GM23248 (cell line): ENCODE data around the gene GARNL3. TPM values are rescaled to one million over a fixed set of nuclear protein-coding genes. Genes with fewer than 3 reads are reported as not detected.

Experiments
- DNase-seq: peaks from one replicate; pipeline ENCODE4 v3.0.0-alpha.2; 2015
- H2AFZ ChIP-seq: fragments of 200-600 bp; sonication (generic); 2 replicates; pipeline ENCODE4 v1.6.1; 2016; ENCODE audit warnings: antibody characterized with exemption
- H3F3A ChIP-seq: fragments of 200-600 bp; sonication (generic); 2 replicates; pipeline ENCODE4 v1.6.1; 2016; ENCODE audit warnings: mild to moderate bottlenecking, antibody characterized with exemption, mixed run types; ENCODE audit not compliant: insufficient read depth
- H3K27ac ChIP-seq: fragments of 200-600 bp; sonication (generic); 2 replicates; pipeline ENCODE4 v1.5.1; 2016; ENCODE audit warnings: mild to moderate bottlenecking
- H3K27me3 ChIP-seq: fragments of 200-600 bp; sonication (generic); replicated peaks from 2 replicates; pipeline ENCODE4 v1.6.1; 2016; ENCODE audit warnings: mild to moderate bottlenecking; ENCODE audit not compliant: insufficient read depth
- H3K36me3 ChIP-seq: fragments of 200-600 bp; sonication (generic); 2 replicates; pipeline ENCODE4 v1.6.1; 2016; ENCODE audit warnings: low read depth, mild to moderate bottlenecking
- H3K4me1 ChIP-seq: fragments of 200-600 bp; sonication (generic); 2 replicates; pipeline ENCODE4 v1.6.1; 2016; ENCODE audit warnings: mild to moderate bottlenecking; ENCODE audit not compliant: insufficient read depth
- H3K4me2 ChIP-seq: fragments of 200-600 bp; sonication (generic); one replicate; pipeline ENCODE4 v1.6.1; 2016; ENCODE audit warnings: mild to moderate bottlenecking; ENCODE audit not compliant: unreplicated experiment
- H3K4me3 ChIP-seq: fragments of 200-600 bp; sonication (generic); 2 replicates; pipeline ENCODE4 v1.5.1; 2016; ENCODE audit warnings: mild to moderate bottlenecking
- H3K79me2 ChIP-seq: fragments of 200-600 bp; sonication (generic); 2 replicates; pipeline ENCODE4 v1.6.1; 2016; ENCODE audit warnings: mild to moderate bottlenecking; ENCODE audit not compliant: insufficient read depth
- H3K9ac ChIP-seq: fragments of 200-600 bp; sonication (generic); 2 replicates; pipeline ENCODE4 v1.6.1; 2016; ENCODE audit warnings: mild to moderate bottlenecking
- H3K9me2 ChIP-seq: fragments of 200-600 bp; sonication (generic); 2 replicates; pipeline ENCODE4 v1.6.1; 2016; ENCODE audit warnings: mixed run types, mild to moderate bottlenecking, moderate library complexity; ENCODE audit not compliant: insufficient read depth
- H3K9me3 ChIP-seq: fragments of 200-600 bp; sonication (generic); one replicate; pipeline ENCODE4 v1.6.1; 2017; ENCODE audit warnings: low read depth
- H4K20me1 ChIP-seq: fragments of 200-600 bp; sonication (generic); 2 replicates; pipeline ENCODE4 v1.6.0; 2016; ENCODE audit not compliant: insufficient read depth
- EZH2 ChIP-seq: fragments of 200-600 bp; sonication (generic); IDR thresholded peaks from 2 replicates; pipeline ENCODE4 v1.6.1; 2018; ENCODE audit warnings: antibody characterized with exemption, mild to moderate bottlenecking; ENCODE audit not compliant: insufficient read depth, poor library complexity, severe bottlenecking
- EZH2phosphoT487 ChIP-seq: fragments of 200-600 bp; sonication (generic); IDR thresholded peaks from 2 replicates; pipeline ENCODE4 v1.6.1; 2018; ENCODE audit warnings: antibody characterized with exemption, moderate library complexity, mild to moderate bottlenecking, low read depth; ENCODE audit not compliant: insufficient read depth
- WGBS, 2 experiments: methylation state at CpG; one replicate each; pipeline ENCODE4 v1.1.6; 2015 to 2017; ENCODE audit warnings: low lambda C conversion rate in 2 of 2, low coverage in 1 of 2; ENCODE audit errors: missing lambda C conversion rate in 2 of 2; 5-methylcytosine and 5-hydroxymethylcytosine counted together
- in situ Hi-C: fragments of 300-500 bp; cut with MboI; formaldehyde crosslinking; loops from 2 replicates; pipeline ENCODE4 v1.15.0; 2020
- polyA plus RNA-seq: library from polyadenylated mRNA; unstranded; fragments of >200 nt; fragmentation: Nextera tagmentation; extraction: Ambion mirVana; gene quantifications from 2 replicates; pipeline ENCODE4 v1.2.1, GENCODE V29; 2016
- total RNA-seq: library from RNA; depleted of rRNA; stranded (reverse); fragments of >200 nt; shearing (Covaris generic); gene quantifications from 2 replicates; pipeline ENCODE4 v1.2.3, GENCODE V29; 2014

The GARNL3 gene
- total and polyA plus RNA-seq, 2 experiments from 2014 or later = 0.43 to 1.3 TPM

- H3K36me3 ChIP-seq = no peaks in the 10 kb centered on the region
- H3K79me2 ChIP-seq = no peaks in the 10 kb centered on the region
- no peaks in the 10 kb centered on the region for H3K9me2 ChIP-seq
- WGBS, 2 experiments = 62% methylated on average over 15 of the region's 15 CpGs
- no peaks in the 10 kb centered on the region for H4K20me1 ChIP-seq
- no peak overlapping the region for H3K4me2 ChIP-seq
- DNase-seq = no peak
- peaks cover 33% of the 10 kb centered on the region for H3K27me3 ChIP-seq
- no peaks in the 10 kb centered on the region for H3K9me3 ChIP-seq
- H3K4me1 ChIP-seq = no peaks in the 10 kb centered on the region
- no peak overlapping the region for H3K4me3 ChIP-seq
- no peak overlapping the region for H3K27ac ChIP-seq
- no peaks in the 10 kb centered on the region for H3F3A ChIP-seq
- no peak for TF ChIP-seq EZH2
- in situ Hi-C loops = no loop called here
- no peak overlapping the region for H2AFZ ChIP-seq
- no peak overlapping the region for H3K9ac ChIP-seq
Observed at GRCh38 chr9:127222388-127223095, 42.0 kb upstream of the GARNL3 start.

GRCh38 chr9:127223266-127223665 lies 41.3 kb upstream of the GARNL3 start:
- Histone ChIP-seq H2AFZ (no peak overlapping the region), H3K9me2 (no peaks in the 10 kb centered on the region), H3K4me1 (no peaks in the 10 kb centered on the region), H3K27ac (no peak overlapping the region), H3F3A (no peaks in the 10 kb centered on the region), H3K4me2 (no peak overlapping the region), H4K20me1 (no peaks in the 10 kb centered on the region), H3K36me3 (no peaks in the 10 kb centered on the region), H3K27me3 (peaks cover 33% of the 10 kb centered on the region), H3K79me2 (no peaks in the 10 kb centered on the region), H3K4me3 (no peak overlapping the region), H3K9ac (no peak overlapping the region), H3K9me3 (no peaks in the 10 kb centered on the region)
- in situ Hi-C loops = no loop called here
- no peak for DNase-seq
- TF ChIP-seq EZH2 = no peak
- TF ChIP-seq EZH2phosphoT487 = no peak
- WGBS, 2 experiments = 30 to 35% methylated on average over 4 of the region's 4 CpGs

DNA sequence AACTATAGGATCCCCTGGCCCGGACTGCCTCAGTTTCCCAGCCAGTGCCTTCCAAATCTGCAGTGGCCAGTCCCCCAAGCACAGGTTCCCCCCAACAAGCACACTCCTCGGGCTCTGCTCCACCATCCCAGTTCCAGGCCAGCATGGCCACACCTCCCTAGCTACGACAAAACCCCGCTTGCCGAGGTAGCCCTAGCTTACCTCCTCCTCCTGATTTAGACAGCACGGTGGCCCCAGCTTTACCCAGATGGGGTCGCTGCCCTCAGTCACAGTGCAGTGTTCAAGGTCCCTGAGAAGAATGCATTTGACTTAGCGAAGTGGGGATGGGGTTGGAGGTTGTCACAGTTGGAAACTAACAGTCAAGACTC lies 40.8 kb upstream of the GARNL3 start:
- H3K27ac ChIP-seq = no peak overlapping the region
- 23 to 31% methylated on average over 7 to 8 of the region's 8 CpGs for WGBS, 2 experiments
- H2AFZ ChIP-seq = no peak overlapping the region
- no peaks in the 10 kb centered on the region for H3K9me2 ChIP-seq
- H3K9me3 ChIP-seq = no peaks in the 10 kb centered on the region
- no peaks in the 10 kb centered on the region for H3K4me1 ChIP-seq
- H3K4me3 ChIP-seq = peak overlapping the region; percentile 61; the same call in 1 of the 2 replicates
- DNase-seq = no peak
- H3K79me2 ChIP-seq = no peaks in the 10 kb centered on the region
- no peaks in the 10 kb centered on the region for H4K20me1 ChIP-seq
- in situ Hi-C loops = no loop called here
- H3K4me2 ChIP-seq = no peak overlapping the region
- H3F3A ChIP-seq = no peaks in the 10 kb centered on the region
- H3K36me3 ChIP-seq = no peaks in the 10 kb centered on the region
- H3K9ac ChIP-seq = no peak overlapping the region
- H3K27me3 ChIP-seq = peaks cover 33% of the 10 kb centered on the region
- TF ChIP-seq EZH2 (no peak), EZH2phosphoT487 (no peak)

DNA sequence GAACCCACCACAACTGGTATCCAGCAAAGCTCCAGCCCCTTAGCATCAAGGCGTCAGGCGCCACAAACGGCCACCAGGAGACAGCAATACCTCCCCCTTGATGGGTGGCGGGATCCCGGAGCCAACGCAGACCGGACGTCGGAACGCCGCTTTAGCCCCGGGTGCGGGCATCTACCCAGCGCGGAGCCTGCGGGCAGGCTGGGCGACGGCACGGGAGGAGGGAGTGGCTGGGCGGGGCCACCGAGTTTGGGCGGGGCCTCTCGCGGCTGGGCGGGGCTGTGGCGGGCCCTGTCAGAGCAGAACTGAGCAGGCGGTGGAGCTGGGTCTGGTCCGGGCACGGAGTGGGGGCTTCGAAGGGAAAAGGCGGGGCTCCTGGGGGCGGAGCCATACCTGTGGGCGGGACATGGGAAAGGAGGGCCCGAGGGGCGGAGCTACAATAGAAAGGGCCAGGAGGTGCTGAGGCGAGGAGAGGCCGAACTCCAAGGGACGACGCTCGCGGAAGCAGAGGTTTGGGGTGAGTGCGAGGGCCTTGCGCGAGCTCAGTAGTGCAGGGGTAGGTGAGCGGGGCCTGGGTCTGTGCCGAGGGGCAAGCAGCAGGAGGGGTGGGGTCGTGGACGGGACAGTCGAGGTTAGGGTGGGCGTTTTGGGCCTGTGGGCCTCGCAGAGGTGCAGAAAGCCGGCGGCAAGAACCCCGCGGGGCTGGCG lies 40.2 kb upstream of the GARNL3 start:
- TF ChIP-seq EZH2 (no peak), EZH2phosphoT487 (no peak)
- no peaks in the 10 kb centered on the region for H3K36me3 ChIP-seq
- no peaks in the 10 kb centered on the region for H3K9me2 ChIP-seq
- H3K27ac ChIP-seq = no peak overlapping the region
- 4 to 5% methylated on average over 30 to 55 of the region's 56 CpGs for WGBS, 2 experiments
- H3K27me3 ChIP-seq = peaks cover 33% of the 10 kb centered on the region
- in situ Hi-C loops = no loop called here
- H3K79me2 ChIP-seq = no peaks in the 10 kb centered on the region
- DNase-seq = peak; percentile 76
- H3K9me3 ChIP-seq = no peaks in the 10 kb centered on the region
- H3K9ac ChIP-seq = no peak overlapping the region
- peak overlapping the region; percentile 61 for H3K4me3 ChIP-seq
- peak overlapping the region; percentile 81 for H2AFZ ChIP-seq
- no peaks in the 10 kb centered on the region for H3F3A ChIP-seq
- peak overlapping the region; percentile 58 for H3K4me2 ChIP-seq
- no peaks in the 10 kb centered on the region for H3K4me1 ChIP-seq
- no peaks in the 10 kb centered on the region for H4K20me1 ChIP-seq
